ENCODE results near the gene CAMSAP2.

DNA sequence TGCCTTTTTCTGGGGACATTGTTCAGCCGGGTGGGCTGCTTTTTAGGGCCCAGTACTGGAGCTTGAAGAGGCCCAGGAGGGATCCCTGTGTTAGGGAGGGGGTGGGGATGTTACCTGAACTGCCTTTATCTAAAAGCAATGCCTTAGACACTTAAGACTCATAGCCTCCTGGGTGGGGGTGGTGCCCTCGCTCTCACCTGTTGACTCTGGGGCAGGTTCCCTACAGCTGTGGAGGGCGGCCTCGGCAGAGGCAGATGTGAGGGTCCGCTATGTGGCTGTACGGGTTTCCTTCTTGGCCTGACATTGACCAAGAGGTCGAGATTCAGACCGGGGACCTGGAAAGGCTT is 156.7 kb downstream of the CAMSAP2 start:
- TF ChIP-seq, protein P1, sequence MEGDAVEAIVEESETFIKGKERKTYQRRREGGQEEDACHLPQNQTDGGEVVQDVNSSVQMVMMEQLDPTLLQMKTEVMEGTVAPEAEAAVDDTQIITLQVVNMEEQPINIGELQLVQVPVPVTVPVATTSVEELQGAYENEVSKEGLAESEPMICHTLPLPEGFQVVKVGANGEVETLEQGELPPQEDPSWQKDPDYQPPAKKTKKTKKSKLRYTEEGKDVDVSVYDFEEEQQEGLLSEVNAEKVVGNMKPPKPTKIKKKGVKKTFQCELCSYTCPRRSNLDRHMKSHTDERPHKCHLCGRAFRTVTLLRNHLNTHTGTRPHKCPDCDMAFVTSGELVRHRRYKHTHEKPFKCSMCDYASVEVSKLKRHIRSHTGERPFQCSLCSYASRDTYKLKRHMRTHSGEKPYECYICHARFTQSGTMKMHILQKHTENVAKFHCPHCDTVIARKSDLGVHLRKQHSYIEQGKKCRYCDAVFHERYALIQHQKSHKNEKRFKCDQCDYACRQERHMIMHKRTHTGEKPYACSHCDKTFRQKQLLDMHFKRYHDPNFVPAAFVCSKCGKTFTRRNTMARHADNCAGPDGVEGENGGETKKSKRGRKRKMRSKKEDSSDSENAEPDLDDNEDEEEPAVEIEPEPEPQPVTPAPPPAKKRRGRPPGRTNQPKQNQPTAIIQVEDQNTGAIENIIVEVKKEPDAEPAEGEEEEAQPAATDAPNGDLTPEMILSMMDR (IDR thresholded peaks at IDR 0.05; ENCODE audit: poor library complexity): no peak
- TF ChIP-seq EZH2 (IDR thresholded peaks at IDR 0.05; ENCODE audit: borderline replicate concordance) (no peak), EZH2phosphoT487 (IDR thresholded peaks at IDR 0.05; ENCODE audit: low read depth, severe bottlenecking, unreplicated experiment) (no peak)
